ENCODE measurements around the gene SYK. TPM values are rescaled to one million over a fixed set of nuclear protein-coding genes. Genes with fewer than 3 reads are reported as not detected.

SYK gene
- polyA plus RNA-seq, 1 of the 3 experiments (the other 2 are of a cell fraction): not detected

GRCh38 chr9:90838581-90839154 lies 37.0 kb downstream of the SYK start:
- Histone ChIP-seq H2AFZ (ENCODE audit: low read depth) (no peak overlapping the region), H3K79me2 (ENCODE audit: insufficient read depth) (no peaks in the 10 kb centered on the region), H3K36me3 (replicated peaks in 1 of 2; ENCODE audit: control insufficient read depth in 1 of 2, insufficient read depth in 2 of 2, low read length in 1 of 2) (no peaks in the 10 kb centered on the region), H3K9me2 (no peaks in the 10 kb centered on the region), H3K4me1 (ENCODE audit: control insufficient read depth in 1 of 2, insufficient read depth in 2 of 2, low read depth in 1 of 2, low read length in 1 of 2) (no peaks in the 10 kb centered on the region), H3K27me3 (ENCODE audit: insufficient read depth) (no peaks in the 10 kb centered on the region), H3F3A (replicated peaks; ENCODE audit: insufficient read depth) (peaks cover 14% of the 10 kb centered on the region), H4K20me1 (ENCODE audit: insufficient read depth) (no peaks in the 10 kb centered on the region), H3K4me3 (ENCODE audit: low read depth in 2 of 2, low read length in 1 of 2) (no peak overlapping the region), H3K9me3 (no peaks in the 10 kb centered on the region), H3K27ac (ENCODE audit: low read depth in 2 of 2, low read length in 1 of 2) (no peak overlapping the region), H3K4me2 (no peak overlapping the region), H3K9ac (no peak overlapping the region)
- POLR2A ChIA-PET: no interaction called here
- DNase-seq: no peak
- CTCF ChIA-PET: interaction anchor here (0.7 to 1.8 kb wide), 5 partner anchors 9 to 727 kb away, joined by 3 to 7 read pairs (median 3); no protein-coding TSS in a partner anchor
- TF ChIP-seq PBX3 (IDR thresholded peaks at IDR 0.05): no peak
- no peak for TF ChIP-seq POLR2AphosphoS5 (IDR thresholded peaks at IDR 0.05; ENCODE audit: low read depth, low read length)
- TF ChIP-seq NRF1 (IDR thresholded peaks at IDR 0.05; ENCODE audit: low read depth, low read length): no peak
- no peak for TF ChIP-seq FOXJ3 (CRISPR knock-in tag; IDR thresholded peaks at IDR 0.05)
- TF ChIP-seq CTCF (IDR thresholded peaks at IDR 0.05): no peak
- TF ChIP-seq JUND (IDR thresholded peaks at IDR 0.05): no peak
- TF ChIP-seq CHD2 (IDR thresholded peaks at IDR 0.05; ENCODE audit: low read length, partially characterized antibody): no peak
- WGBS (ENCODE audit: low lambda C conversion rate): 33% methylated on average over 6 of the region's 6 CpGs

- WGBS (ENCODE audit: low lambda C conversion rate): 15% methylated on average over 6 of the region's 7 CpGs
- Histone ChIP-seq H3K9ac (no peak overlapping the region), H3K27me3 (ENCODE audit: insufficient read depth) (no peaks in the 10 kb centered on the region), H3K9me2 (no peaks in the 10 kb centered on the region), H3K36me3 (replicated peaks in 1 of 2; ENCODE audit: control insufficient read depth in 1 of 2, insufficient read depth in 2 of 2, low read length in 1 of 2) (no peaks in the 10 kb centered on the region), H4K20me1 (ENCODE audit: insufficient read depth) (no peaks in the 10 kb centered on the region), H3K27ac (ENCODE audit: low read depth in 2 of 2, low read length in 1 of 2) (no peak overlapping the region), H3K4me2 (no peak overlapping the region), H2AFZ (ENCODE audit: low read depth) (no peak overlapping the region), H3K79me2 (ENCODE audit: insufficient read depth) (no peaks in the 10 kb centered on the region), H3K4me1 (ENCODE audit: control insufficient read depth in 1 of 2, insufficient read depth in 2 of 2, low read depth in 1 of 2, low read length in 1 of 2) (no peaks in the 10 kb centered on the region), H3K9me3 (no peaks in the 10 kb centered on the region), H3F3A (replicated peaks; ENCODE audit: insufficient read depth) (peaks cover 14% of the 10 kb centered on the region), H3K4me3 (ENCODE audit: low read depth in 2 of 2, low read length in 1 of 2) (no peak overlapping the region)
- ChIA-PET CTCF (interaction anchor here (1.0 to 1.8 kb wide), 3 partner anchors 9 to 40 kb away, joined by 3 to 7 read pairs (median 3); no protein-coding TSS in a partner anchor), POLR2A (no interaction called here)
- DNase-seq: no peak
- TF ChIP-seq RAD21 (IDR thresholded peaks at IDR 0.05; ENCODE audit: low read length) (no peak), RFX5 (IDR thresholded peaks at IDR 0.05; ENCODE audit: low read length) (no peak), FOXJ3 (CRISPR knock-in tag; IDR thresholded peaks at IDR 0.05) (no peak), GABPA (IDR thresholded peaks at IDR 0.05; ENCODE audit: low read depth) (no peak), NRF1 (IDR thresholded peaks at IDR 0.05; ENCODE audit: low read depth, low read length) (no peak), TCF12 (IDR thresholded peaks at IDR 0.05) (no peak), NFIC (IDR thresholded peaks at IDR 0.05; ENCODE audit: borderline replicate concordance) (no peak), MXI1 (IDR thresholded peaks at IDR 0.05; ENCODE audit: low read depth, low read length) (no peak), REST (IDR thresholded peaks at IDR 0.05; ENCODE audit: low read depth, low read length) (no peak), TAF1 (IDR thresholded peaks at IDR 0.05; ENCODE audit: borderline replicate concordance, low read depth, low read length) (no peak), SMC3 (IDR thresholded peaks at IDR 0.05; ENCODE audit: low read depth, low read length) (no peak), FOSL2 (IDR thresholded peaks at IDR 0.05; ENCODE audit: borderline replicate concordance, low read depth) (no peak), JUND (IDR thresholded peaks at IDR 0.05) (no peak), MEF2A (IDR thresholded peaks at IDR 0.05; ENCODE audit: borderline replicate concordance, low read depth) (no peak), FOXM1 (IDR thresholded peaks at IDR 0.05; ENCODE audit: low read depth) (no peak), EP300 (IDR thresholded peaks at IDR 0.05; ENCODE audit: borderline replicate concordance in 1 of 2, low read depth in 1 of 2, low read length in 1 of 2) (no peak), ELF1 (IDR thresholded peaks at IDR 0.05) (no peak), RCOR1 (IDR thresholded peaks at IDR 0.05; ENCODE audit: low read length) (no peak)
These were observed 37.6 kb downstream of the SYK start for GRCh38 chr9:90839183-90839728.
